GM23338 (cell line): ENCODE measurements around the gene REC8.

Source experiments
- CTCF ChIP-seq, 2 experiments: fragments of 200-600 bp in 1 of 2; sonication (generic) in 1 of 2; conservative IDR thresholded peaks; 2 replicates each; pipeline versions ENCODE4 v1.5.1 to v1.6.1; 2016 to 2017; ENCODE audit warnings: antibody characterized with exemption in 2 of 2, low read depth in 2 of 2, mild to moderate bottlenecking in 2 of 2, moderate library complexity in 1 of 2
- EZH2 ChIP-seq: fragments of 200-600 bp; sonication (generic); IDR thresholded peaks from one replicate; pipeline ENCODE4 v1.8.0; 2017; ENCODE audit warnings: antibody characterized with exemption, mild to moderate bottlenecking, low read depth; ENCODE audit not compliant: unreplicated experiment
- POLR2AphosphoS5 ChIP-seq: IDR thresholded peaks from 2 replicates; pipeline ENCODE4 v1.6.1; 2016; ENCODE audit warnings: antibody characterized with exemption, low read depth
- REST ChIP-seq: IDR thresholded peaks from one replicate; pipeline ENCODE4 v1.6.1; 2018; ENCODE audit warnings: antibody characterized with exemption; ENCODE audit not compliant: unreplicated experiment

- TF ChIP-seq CTCF (conservative IDR thresholded peaks at IDR 0.05; ENCODE audit: low read depth in 2 of 2) (no peak), REST (no peak), POLR2AphosphoS5 (no peak), EZH2 (no peak)
Measured at GRCh38 chr14:24126939-24127338, 44.9 kb upstream of the REC8 start.
